LNCaP clone FGC (cell line): ENCODE data around the gene SVBP.

Source experiments
- DNase-seq: peaks from one replicate; pipeline ENCODE4 v3.0.0-alpha.2; 2011; ENCODE audit warnings: low read depth
- H3K4me3 ChIP-seq: 2 replicates; pipeline ENCODE4 v1.5.1; 2011; ENCODE audit warnings: mild to moderate bottlenecking, low read depth, low read length, control low read depth
- TF ChIP-seq, protein P1 (sequence below): IDR thresholded peaks from 2 replicates; pipeline ENCODE4 v1.5.1; 2012; ENCODE audit warnings: mild to moderate bottlenecking; ENCODE audit not compliant: control insufficient read depth, insufficient read depth; ENCODE audit errors: extremely low read depth

The SVBP gene

DNA sequence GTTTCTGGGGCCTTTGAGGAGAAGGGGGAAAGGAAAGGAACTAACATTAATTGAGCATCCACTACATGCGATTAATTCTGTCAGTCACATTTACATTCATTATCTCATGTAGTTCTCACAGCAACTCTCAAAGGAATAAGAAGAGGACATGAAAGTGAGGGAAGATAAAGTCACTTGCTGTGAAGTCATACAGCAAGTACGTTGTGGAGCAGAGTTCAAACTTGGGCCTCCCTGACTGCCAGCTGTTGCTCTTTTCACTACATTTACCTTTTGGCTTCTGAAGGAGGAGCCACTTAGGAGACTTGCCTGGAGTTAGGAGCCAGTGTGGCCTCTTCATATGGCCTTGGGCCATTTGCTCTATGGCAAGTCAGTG, 35.4 kb upstream of the SVBP start:
- DNase-seq, result no peak
- H3K4me3 ChIP-seq, result no peak overlapping the region

DNA sequence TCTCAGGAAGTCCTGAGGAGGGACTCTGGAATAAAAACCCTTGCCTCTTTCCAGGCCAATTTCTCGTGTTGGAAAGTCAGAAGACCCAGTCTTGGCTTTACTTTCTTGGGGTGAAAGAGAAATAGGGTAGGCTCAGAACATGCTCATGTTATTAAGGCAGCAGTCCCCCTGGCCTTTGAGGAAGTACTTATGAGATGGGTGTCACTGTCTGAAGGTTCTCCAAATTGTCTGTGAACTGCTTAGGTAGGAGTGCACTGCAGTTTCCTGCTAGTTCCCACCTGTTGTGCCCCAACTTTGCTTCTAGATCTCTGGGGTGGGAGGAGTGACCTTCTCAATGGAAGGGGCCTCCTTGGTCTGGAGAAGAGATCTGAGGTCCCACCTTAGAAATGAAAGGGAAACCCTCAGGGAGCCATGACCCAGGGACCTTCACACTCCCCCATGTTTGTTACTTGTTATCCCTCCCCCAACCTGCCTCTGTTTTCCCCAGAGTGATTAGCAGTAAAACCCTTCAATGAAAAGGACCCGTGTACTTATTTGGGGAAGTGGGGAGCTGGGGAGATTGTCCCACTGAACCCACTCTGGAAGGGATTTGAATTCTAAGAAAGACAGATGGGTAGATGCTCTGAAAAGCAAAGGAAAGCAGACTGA, 34.9 kb upstream of the SVBP start:
- no peak for DNase-seq
- TF ChIP-seq, protein P1, sequence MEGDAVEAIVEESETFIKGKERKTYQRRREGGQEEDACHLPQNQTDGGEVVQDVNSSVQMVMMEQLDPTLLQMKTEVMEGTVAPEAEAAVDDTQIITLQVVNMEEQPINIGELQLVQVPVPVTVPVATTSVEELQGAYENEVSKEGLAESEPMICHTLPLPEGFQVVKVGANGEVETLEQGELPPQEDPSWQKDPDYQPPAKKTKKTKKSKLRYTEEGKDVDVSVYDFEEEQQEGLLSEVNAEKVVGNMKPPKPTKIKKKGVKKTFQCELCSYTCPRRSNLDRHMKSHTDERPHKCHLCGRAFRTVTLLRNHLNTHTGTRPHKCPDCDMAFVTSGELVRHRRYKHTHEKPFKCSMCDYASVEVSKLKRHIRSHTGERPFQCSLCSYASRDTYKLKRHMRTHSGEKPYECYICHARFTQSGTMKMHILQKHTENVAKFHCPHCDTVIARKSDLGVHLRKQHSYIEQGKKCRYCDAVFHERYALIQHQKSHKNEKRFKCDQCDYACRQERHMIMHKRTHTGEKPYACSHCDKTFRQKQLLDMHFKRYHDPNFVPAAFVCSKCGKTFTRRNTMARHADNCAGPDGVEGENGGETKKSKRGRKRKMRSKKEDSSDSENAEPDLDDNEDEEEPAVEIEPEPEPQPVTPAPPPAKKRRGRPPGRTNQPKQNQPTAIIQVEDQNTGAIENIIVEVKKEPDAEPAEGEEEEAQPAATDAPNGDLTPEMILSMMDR, result no peak
- no peak overlapping the region for H3K4me3 ChIP-seq

More for the DNA sequence above, 35.4 kb upstream of the SVBP start:
- TF ChIP-seq, protein P1, result no peak

DNA sequence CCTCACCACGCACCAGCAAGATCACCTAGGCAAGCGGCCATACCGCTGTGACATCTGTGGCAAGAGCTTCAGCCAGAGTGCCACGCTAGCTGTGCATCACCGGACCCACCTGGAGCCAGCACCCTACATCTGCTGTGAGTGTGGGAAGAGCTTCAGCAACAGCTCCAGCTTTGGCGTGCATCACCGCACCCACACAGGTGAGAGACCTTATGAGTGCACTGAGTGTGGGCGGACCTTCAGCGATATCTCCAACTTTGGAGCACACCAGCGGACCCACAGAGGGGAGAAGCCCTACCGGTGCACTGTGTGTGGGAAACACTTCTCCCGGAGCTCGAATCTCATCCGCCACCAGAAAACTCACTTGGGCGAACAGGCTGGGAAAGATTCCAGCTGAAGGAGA, 34.2 kb upstream of the SVBP start:
- no peak overlapping the region for H3K4me3 ChIP-seq
- DNase-seq, result no peak
- TF ChIP-seq, protein P1, result no peak

DNA sequence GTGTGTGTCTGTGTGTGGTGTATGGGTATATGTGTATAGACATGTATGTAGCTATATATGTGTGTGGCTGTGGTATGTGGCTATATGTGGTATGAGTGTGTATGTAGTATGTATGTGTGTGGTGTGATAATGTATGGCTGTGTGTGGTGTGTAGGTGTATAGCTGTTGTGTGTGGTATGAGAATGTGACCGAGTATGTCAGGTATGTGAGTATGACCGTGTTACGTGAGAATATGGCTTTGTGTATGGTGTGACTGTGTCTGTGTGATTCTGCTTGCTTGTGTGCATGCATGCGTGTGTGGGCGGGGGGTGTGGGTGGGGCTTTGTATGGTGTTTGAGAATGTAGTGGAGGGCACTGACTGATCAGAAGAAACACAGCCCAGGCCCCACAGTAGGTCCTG, 32.7 kb upstream of the SVBP start:
- no peak overlapping the region for H3K4me3 ChIP-seq
- no peak for DNase-seq
- TF ChIP-seq, protein P1, result no peak

DNA sequence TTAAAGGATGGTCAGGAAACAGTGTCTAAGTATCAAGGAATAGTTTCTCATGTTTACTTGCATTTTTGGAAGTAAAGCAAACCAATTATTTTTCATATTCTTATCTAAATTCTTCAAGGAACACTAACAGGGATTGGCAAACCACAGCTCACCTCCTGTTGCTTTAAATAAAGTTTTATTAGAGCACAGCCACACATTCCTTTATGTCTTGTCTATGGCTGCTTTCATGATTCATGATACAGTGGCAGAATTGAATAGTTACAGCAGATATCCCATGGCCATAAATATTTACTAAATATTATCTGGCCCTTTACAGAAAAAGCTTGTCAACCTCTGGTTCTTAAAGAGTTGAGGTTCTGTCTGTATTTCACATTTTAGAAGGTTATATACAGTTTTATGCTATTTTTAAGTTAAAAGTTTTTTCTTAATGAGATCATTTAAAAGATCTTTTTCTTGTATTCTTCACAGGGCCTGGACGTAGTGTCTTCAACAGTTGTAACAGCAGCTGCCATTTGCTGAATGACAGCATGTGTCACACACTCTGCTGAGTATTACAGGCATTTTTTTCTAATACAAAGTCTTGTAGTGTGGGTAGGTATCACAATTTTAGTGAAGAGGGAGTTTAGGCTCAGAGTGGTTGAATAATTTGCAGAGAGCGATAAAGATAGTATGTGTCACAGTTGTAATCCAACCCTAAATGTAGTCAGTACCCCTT, 31.8 kb upstream of the SVBP start:
- DNase-seq, result no peak
- no peak overlapping the region for H3K4me3 ChIP-seq
- TF ChIP-seq, protein P1, result no peak

DNA sequence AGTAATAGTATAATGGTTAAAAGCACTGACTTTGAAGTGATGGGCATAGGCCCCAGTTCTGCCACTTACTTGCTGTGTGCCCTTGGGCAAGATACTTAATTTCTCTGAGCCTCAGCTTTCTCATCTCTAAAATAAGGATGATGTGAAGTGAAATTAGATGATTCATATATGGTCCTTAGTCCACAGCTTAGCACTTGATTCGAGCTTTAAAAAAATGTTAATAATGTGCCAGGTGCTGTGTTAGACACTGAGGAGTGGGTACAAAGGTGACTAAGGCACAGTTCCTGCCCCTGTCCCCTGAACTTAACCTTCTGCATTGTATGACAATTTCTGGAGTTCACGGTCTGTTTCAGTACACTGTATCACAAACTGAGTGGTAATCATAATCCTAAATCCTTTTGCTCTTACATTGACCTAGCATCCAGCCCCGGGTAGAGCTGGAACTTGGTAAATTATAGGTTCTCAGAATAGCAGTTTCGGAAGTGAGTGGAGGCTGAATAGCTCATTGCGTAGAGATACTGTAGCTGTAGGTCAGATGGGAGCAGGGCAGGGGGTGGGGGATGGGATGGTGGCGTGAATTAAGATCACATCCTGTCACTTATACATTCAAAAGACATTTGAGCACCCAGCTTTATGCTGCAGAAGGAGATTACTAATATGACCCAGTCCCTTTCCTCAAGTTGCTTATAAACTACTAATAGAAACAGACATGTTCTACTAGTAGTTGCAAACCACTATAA, 30.7 kb upstream of the SVBP start:
- H3K4me3 ChIP-seq, result no peak overlapping the region; the same call in 1 of the 2 replicates
- TF ChIP-seq, protein P1, result no peak
- DNase-seq, result no peak
